OCI-LY1 (cell line): ENCODE results near the gene LYVE1.

ENCODE experiments used
- H2AFZ ChIP-seq: fragments of 200-600 bp; sonication (generic), shearing (Covaris generic); 2 replicates; pipeline ENCODE4 v1.6.0; 2014; ENCODE audit warnings: antibody characterized with exemption, mild to moderate bottlenecking, low read length
- H3F3A ChIP-seq: fragments of 200-600 bp; sonication (generic), shearing (Covaris generic); 2 replicates; pipeline ENCODE4 v1.6.0; 2014; ENCODE audit warnings: mild to moderate bottlenecking, antibody characterized with exemption, low read length, moderate library complexity; ENCODE audit not compliant: insufficient read depth
- H3K27ac ChIP-seq: fragments of 200-600 bp; sonication (generic); 2 replicates; pipeline ENCODE4 v1.5.1; 2014; ENCODE audit warnings: low read length, mixed run types, mild to moderate bottlenecking, low read depth; ENCODE audit not compliant: poor library complexity, severe bottlenecking
- H3K27me3 ChIP-seq: fragments of 200-600 bp; sonication (generic); 2 replicates; pipeline ENCODE4 v1.6.0; 2014; ENCODE audit warnings: antibody characterized with exemption, mild to moderate bottlenecking, low read length, moderate library complexity; ENCODE audit not compliant: insufficient read depth
- H3K36me3 ChIP-seq: fragments of 200-600 bp; sonication (generic); 2 replicates; pipeline ENCODE4 v1.6.1; 2014; ENCODE audit warnings: mild to moderate bottlenecking, antibody characterized with exemption, low read length, moderate library complexity, mixed read lengths; ENCODE audit not compliant: insufficient read depth
- H3K4me1 ChIP-seq: fragments of 200-600 bp; sonication (generic); 2 replicates; pipeline ENCODE4 v1.5.1; 2014; ENCODE audit warnings: mild to moderate bottlenecking, low read length, moderate library complexity; ENCODE audit not compliant: insufficient read depth, severe bottlenecking
- H3K4me2 ChIP-seq: fragments of 200-600 bp; sonication (generic), shearing (Covaris generic); 2 replicates; pipeline ENCODE4 v1.6.1; 2014; ENCODE audit warnings: low read length
- H3K4me3 ChIP-seq: fragments of 200-600 bp; sonication (generic); 2 replicates; pipeline ENCODE4 v1.5.1; 2014; ENCODE audit warnings: low read length, low read depth, mild to moderate bottlenecking, mixed read lengths; ENCODE audit not compliant: poor library complexity, severe bottlenecking
- H3K79me2 ChIP-seq: fragments of 200-600 bp; shearing (Covaris generic); 2 replicates; pipeline ENCODE4 v1.6.1; 2016; ENCODE audit warnings: mixed run types, low read length, mixed read lengths; ENCODE audit not compliant: insufficient read depth
- H3K9ac ChIP-seq: fragments of 200-600 bp; sonication (generic), shearing (Covaris generic); 2 replicates; pipeline ENCODE4 v1.6.1; 2014; ENCODE audit warnings: mild to moderate bottlenecking, low read length, mixed read lengths
- H3K9me2 ChIP-seq: fragments of 200-600 bp; sonication (generic), shearing (Covaris generic); 2 replicates; pipeline ENCODE4 v1.6.1; 2014; ENCODE audit warnings: low read depth, mild to moderate bottlenecking, low read length, mixed read lengths
- H3K9me3 ChIP-seq: fragments of 200-600 bp; shearing (Covaris generic); 2 replicates; pipeline ENCODE4 v1.6.1; 2014; ENCODE audit warnings: low read length, mixed read lengths
- H4K20me1 ChIP-seq: fragments of 200-600 bp; sonication (generic), shearing (Covaris generic); 2 replicates; pipeline ENCODE4 v1.6.0; 2016; ENCODE audit warnings: mild to moderate bottlenecking, low read length; ENCODE audit not compliant: insufficient read depth
- CTCF ChIP-seq: fragments of 200-600 bp; sonication (generic), shearing (Covaris generic); IDR thresholded peaks from 2 replicates; pipeline ENCODE4 v1.5.1; 2017; ENCODE audit warnings: mild to moderate bottlenecking, antibody characterized with exemption, low read length, moderate library complexity, mixed read lengths
- EZH2 ChIP-seq: fragments of 200-600 bp; sonication (generic), shearing (Covaris generic); IDR thresholded peaks from 2 replicates; pipeline ENCODE4 v1.8.0; 2017; ENCODE audit warnings: borderline replicate concordance, mixed run types, mild to moderate bottlenecking, antibody characterized with exemption, low read length, moderate library complexity, mixed read lengths

The LYVE1 gene

DNA sequence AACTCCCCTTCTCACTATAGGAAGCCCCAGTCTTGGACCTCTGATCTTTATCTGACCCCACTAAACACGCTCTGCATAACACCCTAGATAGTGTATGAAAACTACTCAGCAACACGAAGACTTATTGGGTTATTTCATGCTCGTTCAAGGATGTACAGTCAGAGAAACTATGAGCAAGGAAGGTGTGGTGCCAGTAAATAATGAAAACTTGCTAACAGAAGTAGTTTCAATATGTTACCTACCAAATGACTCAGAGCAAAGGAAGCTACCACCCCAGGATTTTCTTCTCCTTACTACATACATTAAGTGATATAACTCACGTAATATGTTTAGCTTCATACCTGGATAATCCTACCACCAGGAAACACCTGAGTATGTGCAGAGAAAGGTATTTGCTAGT, 25.9 kb upstream of the LYVE1 start:
- Histone ChIP-seq H3K9me2 (no peaks in the 10 kb centered on the region), H3K27ac (no peak overlapping the region), H3K36me3 (no peaks in the 10 kb centered on the region), H3K4me2 (no peak overlapping the region), H4K20me1 (no peaks in the 10 kb centered on the region), H3K9ac (no peak overlapping the region), H3K79me2 (no peaks in the 10 kb centered on the region), H3K4me3 (no peak overlapping the region), H2AFZ (no peak overlapping the region), H3K4me1 (no peaks in the 10 kb centered on the region), H3F3A (no peaks in the 10 kb centered on the region), H3K9me3 (no peaks in the 10 kb centered on the region), H3K27me3 (no peaks in the 10 kb centered on the region)
- TF ChIP-seq EZH2 (no peak), CTCF (no peak)

DNA sequence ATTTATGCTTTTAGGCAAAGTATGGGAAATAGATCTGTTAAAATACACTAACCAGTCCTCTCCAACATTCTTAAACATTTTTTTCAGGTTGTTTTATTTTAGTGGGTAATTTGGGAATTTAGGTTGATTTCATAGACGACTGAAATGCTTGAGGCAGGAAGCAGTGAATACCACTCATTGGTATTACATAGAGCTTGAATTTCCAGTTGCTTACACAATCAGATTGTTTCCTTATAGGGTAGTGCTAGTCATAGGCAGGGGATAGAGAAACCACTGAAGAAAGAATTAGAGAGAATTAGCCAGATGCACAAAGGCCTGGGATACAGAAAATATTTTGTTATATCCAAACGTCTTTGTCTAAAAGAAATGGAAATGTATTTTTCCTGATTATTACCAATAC, 23.9 kb upstream of the LYVE1 start:
- Histone ChIP-seq H3K4me1 (no peaks in the 10 kb centered on the region), H3K27ac (no peak overlapping the region), H3K9ac (no peak overlapping the region), H3K27me3 (no peaks in the 10 kb centered on the region), H3K9me2 (no peaks in the 10 kb centered on the region), H3K79me2 (no peaks in the 10 kb centered on the region), H4K20me1 (no peaks in the 10 kb centered on the region), H3K9me3 (no peaks in the 10 kb centered on the region), H3F3A (no peaks in the 10 kb centered on the region), H3K4me2 (no peak overlapping the region), H3K4me3 (no peak overlapping the region), H3K36me3 (no peaks in the 10 kb centered on the region), H2AFZ (no peak overlapping the region)
- TF ChIP-seq CTCF (no peak), EZH2 (no peak)

GRCh38 chr11:10591741-10592140, 23.3 kb upstream of the LYVE1 start:
- Histone ChIP-seq H3K9me2 (no peaks in the 10 kb centered on the region), H3K4me3 (no peak overlapping the region), H4K20me1 (no peaks in the 10 kb centered on the region), H3K9me3 (no peaks in the 10 kb centered on the region), H3F3A (no peaks in the 10 kb centered on the region), H3K36me3 (no peaks in the 10 kb centered on the region), H3K27ac (no peak overlapping the region), H3K27me3 (no peaks in the 10 kb centered on the region), H3K4me2 (no peak overlapping the region), H3K9ac (no peak overlapping the region), H2AFZ (no peak overlapping the region), H3K4me1 (no peaks in the 10 kb centered on the region), H3K79me2 (no peaks in the 10 kb centered on the region)
- TF ChIP-seq CTCF (no peak), EZH2 (no peak)
